ENCODE measurements around the gene CTSH. TPM values are rescaled to one million over a fixed set of nuclear protein-coding genes. Genes with fewer than 3 reads are reported as not detected.
A peak's percentile ranks its signal among the peaks of the same experiment; 100 is the strongest.

CTSH gene
- total and polyA plus RNA-seq, 2 of the 13 experiments (the other 11 are each of a cell fraction or from before 2014, with no cell fraction given), result 265 to 653 TPM

DNA sequence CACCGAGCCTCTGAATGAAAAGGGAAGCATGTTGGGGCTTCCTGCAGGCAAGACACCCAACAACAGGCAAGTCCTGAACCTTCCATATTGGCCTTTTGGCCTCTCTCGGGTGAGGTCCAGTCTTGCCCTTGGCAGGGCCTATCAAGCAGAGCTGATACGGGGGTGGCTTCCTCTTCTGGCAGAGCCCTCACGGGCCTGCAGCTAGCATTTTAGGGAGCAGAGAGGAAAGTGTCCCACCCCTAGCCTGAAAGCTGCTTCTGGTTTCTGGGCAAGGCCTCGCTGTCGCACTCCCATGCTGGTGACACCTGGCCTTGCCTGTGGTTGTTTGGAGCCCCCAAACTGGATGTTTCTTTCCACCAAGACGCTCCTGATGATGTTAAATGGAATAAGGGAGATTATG, 31.8 kb upstream of the CTSH start:
- no peak overlapping the region for H3K4me3 ChIP-seq (replicated peaks in 1 of 3; ENCODE audit: insufficient read depth in 1 of 3, low read depth in 2 of 3, low read length in 3 of 3)
- H3K4me1 ChIP-seq (ENCODE audit: insufficient read depth, low read length), result peaks cover 33% of the 10 kb centered on the region
- no peak overlapping the region for H3K4me2 ChIP-seq (ENCODE audit: low read depth, low read length)
- ChIA-PET CTCF (ENCODE audit: low intra/inter-chr PET ratio, low total read pairs) (no interaction called here), POLR2A (interaction anchor here (1.0 to 1.4 kb wide), 2 partner anchors 17 to 32 kb away, joined by 3 to 4 read pairs; partner anchors contain the start of gene CTSH)
- no peaks in the 10 kb centered on the region for H3K9me3 ChIP-seq (ENCODE audit: low read length)
- H3K27me3 ChIP-seq (ENCODE audit: control insufficient read depth in 1 of 2, insufficient read depth in 2 of 2, low read length in 2 of 2), result no peaks in the 10 kb centered on the region
- intact Hi-C loops (cut with micrococcal nuclease; ENCODE audit: unreplicated experiment) (no loop called here), in situ Hi-C loops (cut with HindIII; ENCODE audit: extremely low pct_ligation_motif_present, low pct_unique_long_range_greater_than_20kb) (no loop called here)
- H2AFZ ChIP-seq (ENCODE audit: low read length), result no peak overlapping the region
- no peak for DNase-seq (ENCODE audit: low spot score)
- no peak overlapping the region for H3K9ac ChIP-seq (ENCODE audit: insufficient read depth, low read depth, low read length)
- H3K27ac ChIP-seq (ENCODE audit: extremely low read length, insufficient read depth, low read length), result no peak overlapping the region
- H3K36me3 ChIP-seq (replicated peaks in 1 of 2; ENCODE audit: control insufficient read depth in 1 of 2, insufficient read depth in 2 of 2, low read length in 2 of 2), result no peaks in the 10 kb centered on the region
- BruUV-seq (replicated peaks), result no TSS peak
- 94% methylated on average over 7 of the region's 7 CpGs for WGBS (ENCODE audit: low lambda C conversion rate)
- TF ChIP-seq BORCS8-MEF2B (CRISPR knock-in tag; IDR thresholded peaks at IDR 0.05), result no peak
- TF ChIP-seq, protein P1, sequence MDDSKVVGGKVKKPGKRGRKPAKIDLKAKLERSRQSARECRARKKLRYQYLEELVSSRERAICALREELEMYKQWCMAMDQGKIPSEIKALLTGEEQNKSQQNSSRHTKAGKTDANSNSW (CRISPR knock-in tag; IDR thresholded peaks at IDR 0.05; ENCODE audit: borderline replicate concordance), result no peak
- TF ChIP-seq, protein P2, sequence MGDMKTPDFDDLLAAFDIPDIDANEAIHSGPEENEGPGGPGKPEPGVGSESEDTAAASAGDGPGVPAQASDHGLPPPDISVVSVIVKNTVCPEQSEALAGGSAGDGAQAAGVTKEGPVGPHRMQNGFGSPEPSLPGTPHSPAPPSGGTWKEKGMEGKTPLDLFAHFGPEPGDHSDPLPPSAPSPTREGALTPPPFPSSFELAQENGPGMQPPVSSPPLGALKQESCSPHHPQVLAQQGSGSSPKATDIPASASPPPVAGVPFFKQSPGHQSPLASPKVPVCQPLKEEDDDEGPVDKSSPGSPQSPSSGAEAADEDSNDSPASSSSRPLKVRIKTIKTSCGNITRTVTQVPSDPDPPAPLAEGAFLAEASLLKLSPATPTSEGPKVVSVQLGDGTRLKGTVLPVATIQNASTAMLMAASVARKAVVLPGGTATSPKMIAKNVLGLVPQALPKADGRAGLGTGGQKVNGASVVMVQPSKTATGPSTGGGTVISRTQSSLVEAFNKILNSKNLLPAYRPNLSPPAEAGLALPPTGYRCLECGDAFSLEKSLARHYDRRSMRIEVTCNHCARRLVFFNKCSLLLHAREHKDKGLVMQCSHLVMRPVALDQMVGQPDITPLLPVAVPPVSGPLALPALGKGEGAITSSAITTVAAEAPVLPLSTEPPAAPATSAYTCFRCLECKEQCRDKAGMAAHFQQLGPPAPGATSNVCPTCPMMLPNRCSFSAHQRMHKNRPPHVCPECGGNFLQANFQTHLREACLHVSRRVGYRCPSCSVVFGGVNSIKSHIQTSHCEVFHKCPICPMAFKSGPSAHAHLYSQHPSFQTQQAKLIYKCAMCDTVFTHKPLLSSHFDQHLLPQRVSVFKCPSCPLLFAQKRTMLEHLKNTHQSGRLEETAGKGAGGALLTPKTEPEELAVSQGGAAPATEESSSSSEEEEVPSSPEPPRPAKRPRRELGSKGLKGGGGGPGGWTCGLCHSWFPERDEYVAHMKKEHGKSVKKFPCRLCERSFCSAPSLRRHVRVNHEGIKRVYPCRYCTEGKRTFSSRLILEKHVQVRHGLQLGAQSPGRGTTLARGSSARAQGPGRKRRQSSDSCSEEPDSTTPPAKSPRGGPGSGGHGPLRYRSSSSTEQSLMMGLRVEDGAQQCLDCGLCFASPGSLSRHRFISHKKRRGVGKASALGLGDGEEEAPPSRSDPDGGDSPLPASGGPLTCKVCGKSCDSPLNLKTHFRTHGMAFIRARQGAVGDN (CRISPR knock-in tag; IDR thresholded peaks at IDR 0.05), result peak; percentile 20; the same call in 1 of the 2 replicates
- no peak for ATAC-seq
- FAIRE-seq, result no peak
- H4K20me1 ChIP-seq (ENCODE audit: insufficient read depth, low read length), result no peaks in the 10 kb centered on the region
- no peaks in the 10 kb centered on the region for H3K79me2 ChIP-seq (ENCODE audit: insufficient read depth, low read length)
